Activated CD8-positive, alpha-beta memory T cell treated with anti-CD3 and anti-CD28 coated beads, Interleukin-2, amount 50 U/mL, for 1 hour (primary cell): ENCODE results near the gene KDM4B.
"Not testable (repeated sequence)": the region's sequence is repeated elsewhere in the genome, so short reads cannot be mapped to it uniquely, and the experiment has no call there.

Experiments used
- DNase-seq: peaks from one replicate; pipeline ENCODE4 v3.0.0-alpha.2; 2020; ENCODE audit errors: extremely low read depth

KDM4B gene

DNA sequence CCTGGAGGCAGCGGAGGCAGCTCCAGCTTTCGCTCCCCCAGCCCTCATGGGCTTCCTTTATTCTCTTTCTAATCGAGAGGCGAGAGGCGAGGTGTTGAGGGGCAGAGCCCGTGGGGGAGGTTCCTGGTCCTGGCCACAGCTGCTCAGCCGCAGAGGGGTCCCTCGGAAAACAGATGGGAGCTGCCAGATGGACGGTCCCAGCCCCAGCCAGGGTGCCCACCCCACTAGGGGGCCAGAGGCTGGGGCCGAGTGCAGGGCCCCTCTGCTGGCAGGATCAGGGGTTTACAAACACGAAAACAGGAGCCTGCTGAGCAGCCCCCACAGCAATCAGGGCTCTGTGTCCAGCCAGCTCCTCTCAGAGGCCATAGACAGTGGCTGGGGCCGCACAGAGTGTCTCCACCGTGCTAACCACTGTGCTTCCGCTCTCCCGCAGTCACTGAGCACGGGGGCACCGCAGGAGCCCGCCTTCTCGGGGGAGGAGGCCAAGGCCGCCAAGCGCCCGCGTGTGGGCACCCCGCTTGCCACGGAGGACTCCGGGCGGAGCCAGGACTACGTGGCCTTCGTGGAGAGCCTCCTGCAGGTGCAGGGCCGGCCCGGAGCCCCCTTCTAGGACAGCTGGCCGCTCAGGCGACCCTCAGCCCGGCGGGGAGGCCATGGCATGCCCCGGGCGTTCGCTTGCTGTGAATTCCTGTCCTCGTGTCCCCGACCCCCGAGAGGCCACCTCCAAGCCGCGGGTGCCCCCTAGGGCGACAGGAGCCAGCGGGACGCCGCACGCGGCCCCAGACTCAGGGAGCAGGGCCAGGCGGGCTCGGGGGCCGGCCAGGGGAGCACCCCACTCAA is 182.2 kb downstream of the KDM4B start:
- no peak for DNase-seq

DNA sequence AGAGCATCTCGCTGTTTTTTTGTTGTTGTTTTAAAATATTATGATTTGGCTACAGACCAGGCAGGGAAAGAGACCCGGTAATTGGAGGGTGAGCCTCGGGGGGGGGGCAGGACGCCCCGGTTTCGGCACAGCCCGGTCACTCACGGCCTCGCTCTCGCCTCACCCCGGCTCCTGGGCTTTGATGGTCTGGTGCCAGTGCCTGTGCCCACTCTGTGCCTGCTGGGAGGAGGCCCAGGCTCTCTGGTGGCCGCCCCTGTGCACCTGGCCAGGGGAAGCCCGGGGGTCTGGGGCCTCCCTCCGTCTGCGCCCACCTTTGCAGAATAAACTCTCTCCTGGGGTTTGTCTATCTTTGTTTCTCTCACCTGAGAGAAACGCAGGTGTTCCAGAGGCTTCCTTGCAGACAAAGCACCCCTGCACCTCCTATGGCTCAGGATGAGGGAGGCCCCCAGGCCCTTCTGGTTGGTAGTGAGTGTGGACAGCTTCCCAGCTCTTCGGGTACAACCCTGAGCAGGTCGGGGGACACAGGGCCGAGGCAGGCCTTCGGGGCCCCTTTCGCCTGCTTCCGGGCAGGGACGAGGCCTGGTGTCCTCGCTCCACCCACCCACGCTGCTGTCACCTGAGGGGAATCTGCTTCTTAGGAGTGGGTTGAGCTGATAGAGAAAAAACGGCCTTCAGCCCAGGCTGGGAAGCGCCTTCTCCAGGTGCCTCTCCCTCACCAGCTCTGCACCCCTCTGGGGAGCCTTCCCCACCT is 183.3 kb downstream of the KDM4B start:
- no peak for DNase-seq

DNA sequence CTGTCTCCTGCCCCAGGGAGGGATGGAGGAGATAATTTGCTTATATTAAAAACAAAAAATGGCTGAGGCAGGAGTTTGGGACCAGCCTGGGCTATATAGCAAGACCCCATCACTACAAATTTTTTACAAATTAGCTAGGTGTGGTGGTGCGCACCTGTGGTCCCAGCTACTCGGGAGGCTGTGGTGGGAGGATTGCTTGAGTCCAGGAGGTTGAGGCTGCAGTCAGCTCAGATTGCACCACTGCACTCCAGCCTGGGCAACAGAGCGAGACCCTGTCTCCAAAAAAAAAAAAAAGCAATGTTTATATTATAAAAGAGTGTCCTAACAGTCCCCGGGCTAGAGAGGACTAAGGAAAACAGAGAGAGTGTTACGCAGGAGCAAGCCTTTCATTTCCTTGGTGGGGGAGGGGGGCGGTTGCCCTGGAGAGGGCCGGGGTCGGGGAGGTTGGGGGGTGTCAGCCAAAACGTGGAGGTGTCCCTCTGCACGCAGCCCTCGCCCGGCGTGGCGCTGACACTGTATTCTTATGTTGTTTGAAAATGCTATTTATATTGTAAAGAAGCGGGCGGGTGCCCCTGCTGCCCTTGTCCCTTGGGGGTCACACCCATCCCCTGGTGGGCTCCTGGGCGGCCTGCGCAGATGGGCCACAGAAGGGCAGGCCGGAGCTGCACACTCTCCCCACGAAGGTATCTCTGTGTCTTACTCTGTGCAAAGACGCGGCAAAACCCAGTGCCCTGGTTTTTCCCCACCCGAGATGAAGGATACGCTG is 184.0 kb downstream of the KDM4B start:
- DNase-seq: no peak

GRCh38 chr19:5153601-5154128 is 184.8 kb downstream of the KDM4B start:
- no peak for DNase-seq

DNA sequence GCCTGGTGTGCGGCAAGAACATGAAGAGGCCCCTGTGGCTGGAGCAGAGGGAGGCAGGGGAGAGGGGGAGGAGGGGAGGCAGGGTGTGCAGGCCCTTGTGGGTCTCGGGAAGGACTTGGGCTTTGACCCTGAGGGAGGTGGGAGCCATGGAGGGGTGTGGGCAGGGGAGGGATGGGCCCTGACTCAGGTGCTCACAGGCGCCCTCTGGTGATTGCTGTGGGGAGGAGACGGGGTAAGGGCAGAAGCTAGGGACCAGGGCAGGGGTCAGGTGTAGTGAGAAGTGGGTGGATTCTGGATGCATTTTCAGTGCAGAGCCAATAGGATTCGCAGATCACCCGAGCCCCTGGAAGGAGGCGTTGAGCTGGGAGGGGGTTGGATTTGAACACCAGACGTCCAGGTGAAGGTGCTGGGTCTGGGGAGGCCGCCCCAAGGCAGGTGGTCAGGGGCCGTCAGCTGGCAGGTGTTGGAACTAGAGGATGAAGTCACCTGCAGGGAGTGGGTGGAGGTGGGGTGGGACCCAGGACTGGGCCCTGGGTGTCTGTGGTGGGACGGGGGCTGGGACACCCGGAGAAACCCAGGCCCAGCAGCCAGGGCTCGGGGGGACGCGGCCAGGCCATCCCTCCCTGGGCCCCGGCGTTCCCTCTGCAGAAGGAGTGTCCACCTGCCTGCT is 185.4 kb downstream of the KDM4B start:
- no peak for DNase-seq

DNA sequence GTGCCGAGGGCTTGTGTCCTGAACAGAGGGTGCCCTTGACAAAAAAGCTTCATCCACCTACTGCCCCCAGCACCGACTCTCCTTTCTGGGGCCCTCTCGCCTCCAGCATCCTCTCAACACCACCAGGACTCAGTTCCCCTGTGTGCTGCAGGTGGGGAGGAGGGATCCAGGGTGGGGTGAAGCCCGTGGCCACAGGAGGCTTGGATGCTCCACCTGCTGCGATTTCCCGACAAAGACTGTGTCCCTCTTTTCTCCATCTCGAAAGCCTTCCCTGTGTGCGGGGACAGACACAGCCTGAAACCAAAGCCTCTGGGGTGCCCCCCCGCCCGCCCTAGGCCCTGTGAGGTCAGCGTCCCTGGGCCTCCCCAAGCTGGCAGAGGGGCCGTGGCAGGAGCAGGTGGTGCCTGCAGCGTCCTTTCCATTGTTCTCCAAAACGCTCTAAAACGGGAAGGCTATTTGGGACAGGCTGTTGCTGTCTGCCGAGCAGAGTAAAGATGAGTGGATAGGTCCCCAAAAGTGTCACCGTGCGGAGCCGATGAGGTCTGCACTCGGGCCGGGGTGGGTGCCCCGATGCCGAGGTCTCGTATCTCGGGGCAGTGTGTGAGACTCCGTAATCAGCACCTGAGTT is 186.0 kb downstream of the KDM4B start:
- no peak for DNase-seq

GRCh38 chr19:5155586-5156210 is 186.8 kb downstream of the KDM4B start:
- no peak for DNase-seq

DNA sequence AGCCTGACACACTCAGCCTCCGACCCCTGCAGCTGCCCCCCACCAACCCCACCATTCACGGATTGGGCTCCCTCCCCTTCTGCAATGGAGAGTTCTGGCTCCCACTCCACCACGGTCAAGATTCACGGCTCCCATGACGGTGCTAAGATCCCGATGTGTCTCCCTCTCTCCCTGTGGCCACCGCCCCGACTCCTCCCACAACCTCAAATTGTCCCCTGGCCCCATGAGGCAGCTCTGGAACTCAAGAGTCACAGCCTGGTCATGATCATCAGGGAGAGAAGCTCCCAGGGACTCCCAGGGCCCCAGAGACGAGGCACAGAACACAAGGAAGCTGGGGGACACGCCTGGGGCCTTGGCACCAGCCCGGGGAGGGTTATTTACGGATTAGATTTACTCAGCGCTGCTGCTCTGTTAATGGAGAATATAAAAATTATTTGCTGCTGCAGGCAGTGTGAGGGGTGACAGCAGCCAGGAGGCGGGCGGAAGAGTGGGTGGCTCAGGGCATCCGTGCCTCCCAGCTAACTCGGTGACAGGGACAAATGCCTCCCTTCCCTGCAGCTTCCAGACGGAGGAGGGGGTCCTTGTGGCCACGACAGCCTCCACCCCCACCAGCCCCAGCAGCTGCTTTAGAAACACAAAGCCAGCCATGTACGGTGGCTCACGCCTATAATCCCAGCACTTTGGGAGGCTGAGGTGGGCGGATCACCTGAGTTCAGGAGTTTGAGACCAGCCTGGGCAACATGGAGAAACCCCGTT is 187.5 kb downstream of the KDM4B start:
- DNase-seq: no peak

DNA sequence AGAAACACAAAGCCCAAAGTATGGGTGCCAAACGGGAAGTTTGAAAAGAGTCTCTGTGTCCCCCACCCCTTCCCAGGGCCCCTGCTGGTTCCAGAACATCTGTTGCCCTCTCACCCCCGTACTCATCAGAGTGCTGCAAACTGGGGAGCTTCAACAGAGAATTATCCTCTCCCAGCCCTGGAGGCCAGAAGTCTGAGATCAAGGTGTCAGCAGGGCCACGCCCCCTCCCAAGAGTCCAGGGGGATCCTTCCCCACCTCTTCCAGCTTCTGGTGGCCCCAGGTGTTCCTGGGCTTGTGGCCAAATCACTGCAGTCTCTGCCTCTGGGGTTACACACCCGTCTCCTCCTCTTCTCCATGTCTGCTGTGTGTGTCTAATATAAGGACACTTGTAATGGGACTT is 188.3 kb downstream of the KDM4B start:
- no peak for DNase-seq

- DNase-seq: not testable (repeated sequence)
Observed at GRCh38 chr19:5158549-5159134, 189.7 kb downstream of the KDM4B start.

DNA sequence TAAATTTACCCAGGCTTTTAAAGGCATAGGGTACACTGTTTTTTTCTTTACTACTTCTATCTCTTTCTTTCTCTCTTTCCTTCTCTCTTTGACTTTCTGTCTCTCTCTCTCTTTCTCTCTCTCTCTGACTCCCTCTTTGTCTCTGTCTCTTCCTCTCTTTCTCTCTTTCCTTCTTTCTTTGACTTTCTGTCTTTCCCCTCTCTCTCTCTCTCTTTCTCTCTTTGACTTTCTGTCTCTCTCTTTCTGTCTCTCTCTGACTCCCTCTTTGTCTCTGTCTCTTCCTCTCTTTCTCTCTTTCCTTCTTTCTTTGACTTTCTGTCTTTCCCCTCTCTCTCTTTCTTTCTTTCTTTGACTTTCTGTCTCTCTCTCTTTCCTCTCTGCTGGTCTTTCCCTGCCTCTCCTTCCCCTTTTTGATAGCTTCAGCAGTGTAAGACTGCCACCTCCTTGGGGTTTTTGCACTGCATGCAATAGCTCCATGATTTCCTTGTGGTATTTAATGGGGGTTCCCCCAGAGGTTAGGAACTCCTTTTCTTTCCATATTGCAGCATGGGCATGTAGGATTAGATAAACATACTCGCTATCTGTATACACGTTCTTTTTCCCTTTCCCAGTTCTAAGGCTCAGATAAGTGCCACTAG is 191.4 kb downstream of the KDM4B start:
- not testable (repeated sequence) for DNase-seq

GRCh38 chr19:5164845-5165696 is 196.2 kb downstream of the KDM4B start:
- not testable (repeated sequence) for DNase-seq

GRCh38 chr19:5165697-5166019 is 196.7 kb downstream of the KDM4B start:
- no peak for DNase-seq

GRCh38 chr19:5166262-5166661 is 197.3 kb downstream of the KDM4B start:
- no peak for DNase-seq

DNA sequence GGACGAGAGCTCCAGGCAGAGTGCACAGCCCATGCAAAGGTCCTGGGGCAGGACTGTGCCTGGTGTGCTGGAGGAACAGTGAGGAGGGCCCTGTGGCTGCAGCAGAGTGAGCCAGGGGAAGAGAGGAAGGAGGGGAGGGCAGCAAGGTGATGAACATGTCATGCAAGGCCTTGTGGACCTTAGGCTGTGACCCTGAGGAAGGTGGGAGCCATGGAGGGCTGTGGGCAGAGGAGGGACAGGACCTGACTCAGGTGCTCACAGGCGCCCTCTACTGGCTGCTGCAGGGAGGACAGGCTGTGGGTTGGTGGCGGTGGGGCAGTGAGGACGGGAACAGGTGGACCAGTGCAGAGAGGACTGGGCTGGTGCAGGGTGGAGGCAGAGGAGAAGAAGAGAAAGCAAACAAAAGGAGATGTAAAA is 201.4 kb downstream of the KDM4B start:
- no peak for DNase-seq

GRCh38 chr19:5171711-5172110 is 202.8 kb downstream of the KDM4B start:
- DNase-seq: no peak

DNA sequence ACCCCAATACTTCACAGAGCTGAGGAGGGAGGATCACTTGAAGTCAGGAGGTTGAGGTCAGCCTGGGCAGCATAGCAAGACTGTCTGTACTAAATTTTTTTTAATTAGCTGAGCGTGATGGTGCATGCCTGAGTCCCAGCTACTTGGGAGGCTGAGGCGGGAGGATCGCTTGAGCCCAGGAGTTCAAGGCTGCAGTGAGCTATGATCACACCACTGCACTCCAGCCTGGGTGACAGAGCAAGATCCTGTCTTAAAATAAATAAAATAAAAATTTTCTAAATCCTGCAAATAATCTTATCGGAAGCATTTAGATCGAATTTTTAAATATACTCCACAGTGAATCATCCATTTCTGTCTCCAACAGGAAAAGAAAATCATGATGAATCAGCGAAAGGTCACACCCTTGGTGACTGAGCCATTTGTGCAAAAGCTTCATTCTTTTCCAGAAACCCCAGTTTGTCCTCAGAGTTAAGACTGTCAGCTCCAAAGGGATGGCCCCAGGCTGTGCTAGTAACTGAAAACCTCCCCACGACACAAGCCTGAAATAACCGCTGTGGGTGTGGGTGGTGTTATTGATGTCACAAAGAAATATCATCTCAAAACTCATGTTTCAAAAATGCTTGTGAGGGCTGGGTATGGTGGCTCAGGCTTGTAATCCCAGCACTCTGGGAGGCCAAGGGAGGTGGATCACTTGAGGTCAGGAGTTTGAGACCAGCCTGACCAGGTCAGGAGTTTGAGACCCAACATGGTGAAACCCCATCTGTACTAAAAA is 204.1 kb downstream of the KDM4B start:
- no peak for DNase-seq
